Measurements from ENCODE around the gene RAPGEF4.

The RAPGEF4 gene

GRCh38 chr2:172863341-172863740 is 127.7 kb downstream of the RAPGEF4 start:
- no peak for DNase-seq

DNA sequence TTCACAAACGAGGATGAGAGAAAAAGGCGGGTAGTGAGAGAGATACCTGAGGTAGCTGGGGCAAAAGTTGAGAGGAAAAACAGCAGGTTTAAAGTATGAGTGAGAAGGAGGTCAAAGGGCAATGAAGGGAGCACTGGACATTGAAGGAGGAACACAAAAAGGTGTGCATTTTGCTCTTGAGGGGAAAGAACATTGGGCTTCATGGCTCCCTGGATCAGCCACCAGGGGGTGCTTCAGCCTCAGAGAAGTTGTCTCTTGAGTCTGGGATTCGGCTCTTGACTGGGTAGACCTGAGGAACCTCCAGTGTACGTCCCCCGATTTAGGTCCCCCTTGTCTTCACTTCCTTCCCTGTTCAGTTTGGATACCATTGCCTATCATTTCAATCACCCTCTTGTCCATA is 128.5 kb downstream of the RAPGEF4 start:
- no peak for DNase-seq

DNA sequence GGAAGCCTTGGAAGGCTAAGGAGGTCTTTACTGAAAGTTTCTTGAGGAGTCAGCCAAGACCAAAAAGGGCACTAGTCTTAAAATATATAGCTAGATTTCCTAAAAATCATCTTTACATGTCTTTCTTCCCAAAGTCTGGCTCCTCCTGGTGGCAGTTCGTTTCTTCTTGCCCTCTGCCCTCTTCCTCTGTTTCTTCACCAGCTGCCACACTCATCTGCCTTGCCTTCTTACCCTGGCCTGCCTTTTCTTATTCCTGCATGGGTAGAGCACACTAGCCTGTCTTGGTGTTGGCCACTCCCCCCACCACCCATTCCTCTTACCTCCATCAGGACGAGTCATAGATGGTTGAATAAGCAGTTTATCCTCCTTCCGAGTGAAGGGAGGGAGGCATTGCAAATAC is 129.8 kb downstream of the RAPGEF4 start:
- no peak for DNase-seq

DNA sequence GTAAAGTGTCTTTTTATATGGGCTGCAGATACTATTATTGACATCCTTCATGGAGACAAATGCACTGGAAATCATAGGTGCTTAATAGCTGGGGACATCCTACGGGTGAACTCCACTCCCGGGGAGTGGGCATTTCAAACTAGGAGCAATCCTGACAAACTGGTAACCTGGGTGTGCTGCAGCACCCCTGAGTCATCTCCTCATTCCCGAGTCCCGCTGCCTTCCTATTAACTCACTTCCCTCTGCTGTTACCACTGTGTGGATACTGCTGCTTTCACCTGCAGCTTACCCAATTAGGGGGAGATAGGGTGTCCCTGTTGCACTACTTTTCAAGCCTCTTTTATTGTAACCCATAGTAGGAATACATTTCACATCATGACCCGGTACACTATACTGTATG is 134.2 kb downstream of the RAPGEF4 start:
- DNase-seq = no peak

GRCh38 chr2:172870396-172870795 is 134.8 kb downstream of the RAPGEF4 start:
- no peak for DNase-seq

GRCh38 chr2:172877826-172878225 is 142.2 kb downstream of the RAPGEF4 start:
- DNase-seq = no peak

DNA sequence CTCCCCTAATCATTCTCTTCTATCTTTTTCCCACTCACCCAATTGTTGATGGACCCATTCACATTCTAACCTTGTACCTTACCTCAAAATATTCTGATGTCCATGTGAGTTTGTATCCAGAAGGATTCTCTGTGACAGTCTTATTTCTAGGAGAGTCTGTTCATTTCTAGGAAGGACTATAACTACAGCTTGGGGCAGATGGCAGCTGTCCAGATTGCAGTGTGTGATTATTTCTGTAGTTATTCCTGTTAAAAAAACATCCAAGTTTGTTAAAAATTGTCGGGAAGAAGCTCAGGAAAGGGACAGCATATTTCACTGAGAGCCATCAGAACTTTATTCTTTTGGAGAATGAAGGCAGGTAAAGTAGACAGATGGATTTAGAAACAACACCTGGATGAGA is 142.6 kb downstream of the RAPGEF4 start:
- DNase-seq = no peak

GRCh38 chr2:172884336-172884735 is 148.7 kb downstream of the RAPGEF4 start:
- no peak for DNase-seq

DNA sequence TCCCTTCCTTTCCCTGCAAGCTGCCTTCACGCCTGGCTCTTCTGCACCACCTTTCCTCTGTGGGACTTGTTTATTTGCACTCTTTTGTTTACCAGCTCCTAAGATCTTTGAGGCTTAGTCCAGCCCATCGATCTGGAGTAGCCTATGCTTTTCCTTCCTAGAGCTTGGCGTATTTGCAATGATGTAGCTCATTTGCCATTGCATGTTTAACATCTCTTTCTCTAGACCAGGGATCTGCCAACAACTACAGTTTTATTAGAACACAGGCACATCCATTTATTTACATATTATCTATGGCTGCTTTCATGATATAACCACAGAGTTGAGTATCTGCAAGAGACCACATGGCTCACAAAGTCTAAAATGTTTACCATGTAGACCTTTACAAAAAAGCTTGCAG is 150.4 kb downstream of the RAPGEF4 start:
- no peak for DNase-seq

DNA sequence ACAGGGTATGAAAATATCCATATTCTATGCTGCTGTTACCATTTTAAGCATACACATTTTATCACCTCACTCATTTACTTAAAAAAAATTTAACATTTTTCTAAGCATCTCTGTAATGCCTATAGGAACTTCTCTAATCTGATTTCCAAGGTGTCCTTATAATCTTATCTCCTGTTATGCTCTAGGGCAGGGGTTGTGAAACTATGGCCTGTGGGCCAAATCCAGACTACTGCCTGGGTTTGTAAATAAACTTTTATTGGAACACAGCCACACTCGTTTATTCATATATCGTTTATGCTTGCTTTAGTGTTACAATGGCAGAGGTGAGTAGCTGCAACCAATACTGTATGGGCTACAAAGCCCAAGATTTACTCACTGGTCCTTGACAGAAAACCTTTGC is 151.6 kb downstream of the RAPGEF4 start:
- DNase-seq = no peak

DNA sequence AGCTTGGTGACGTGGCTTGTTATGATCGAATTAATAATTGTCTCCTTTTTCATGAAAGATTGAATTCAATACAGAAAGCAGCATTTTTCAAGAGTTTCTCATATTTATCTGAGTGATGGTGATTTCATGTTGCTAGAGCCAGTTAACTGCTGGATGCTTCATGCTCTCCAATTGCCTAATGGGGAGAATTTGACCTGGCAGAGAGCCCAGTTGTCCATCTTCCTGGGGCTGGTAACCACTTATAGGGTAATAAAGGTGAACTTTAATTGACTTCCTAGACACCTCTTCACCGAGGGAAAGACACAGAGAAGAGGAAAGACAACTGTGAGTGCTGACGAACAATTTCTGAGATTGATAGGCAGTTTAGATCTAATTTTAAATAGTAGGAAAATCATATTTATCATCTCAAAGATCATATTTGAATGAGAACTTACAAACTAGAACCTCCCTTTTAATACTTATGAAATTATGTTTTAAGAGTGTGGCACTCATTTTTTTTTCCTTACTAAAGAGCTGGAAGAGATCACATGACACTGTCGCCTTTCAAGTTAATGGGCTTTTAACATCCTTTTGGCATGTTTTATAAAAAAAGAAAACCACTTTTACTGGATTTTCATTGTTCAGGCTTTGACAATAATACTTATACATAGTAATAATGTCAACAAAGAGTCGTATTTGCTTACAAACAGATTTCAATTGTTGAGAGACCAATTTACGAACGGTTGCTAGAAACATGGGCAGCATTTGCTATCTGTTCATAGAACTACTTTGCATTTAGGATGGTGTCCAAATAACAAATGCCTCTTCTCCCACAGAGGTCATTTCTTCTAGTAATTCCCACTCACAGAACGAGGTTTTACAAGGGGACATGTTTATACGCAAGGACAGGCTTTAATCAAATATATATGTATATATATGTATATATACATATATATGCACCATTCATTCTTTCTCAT is 153.3 kb downstream of the RAPGEF4 start:
- no peak for DNase-seq

DNA sequence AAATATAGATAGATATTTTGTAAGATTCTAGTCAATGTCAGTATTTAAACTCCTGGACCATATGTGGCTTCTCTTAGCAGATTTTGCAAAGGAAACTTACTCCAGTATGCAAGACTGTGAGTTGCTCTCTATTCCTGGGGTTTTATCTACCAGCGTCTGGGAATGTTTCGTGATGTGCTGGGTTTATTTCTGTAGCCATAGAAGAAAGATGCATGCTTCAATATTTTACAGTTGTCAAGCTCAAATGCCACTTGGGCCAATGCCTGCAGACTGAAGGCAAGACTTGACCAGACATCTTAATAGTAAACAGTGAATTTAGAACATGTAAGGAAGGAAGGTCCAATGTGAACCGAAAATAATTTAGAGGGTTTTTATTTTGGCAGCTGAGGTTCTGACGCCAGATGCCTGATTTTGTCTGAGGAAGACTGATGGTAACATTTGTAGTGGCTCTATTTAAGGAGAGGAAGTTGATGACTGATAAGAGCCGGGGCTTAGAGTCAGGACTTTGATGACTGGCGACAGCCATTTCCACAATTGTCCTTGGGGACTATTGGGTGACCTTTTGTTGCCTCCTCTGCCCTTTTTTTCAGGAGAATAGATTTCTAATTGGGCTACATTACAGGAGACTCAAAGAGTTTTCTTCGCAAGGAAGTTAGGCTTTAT is 154.3 kb downstream of the RAPGEF4 start:
- DNase-seq = no peak

GRCh38 chr2:172893111-172893510 is 157.5 kb downstream of the RAPGEF4 start:
- no peak for DNase-seq

- DNase-seq = no peak
Measured at GRCh38 chr2:172893671-172894070, 158.0 kb downstream of the RAPGEF4 start.

DNA sequence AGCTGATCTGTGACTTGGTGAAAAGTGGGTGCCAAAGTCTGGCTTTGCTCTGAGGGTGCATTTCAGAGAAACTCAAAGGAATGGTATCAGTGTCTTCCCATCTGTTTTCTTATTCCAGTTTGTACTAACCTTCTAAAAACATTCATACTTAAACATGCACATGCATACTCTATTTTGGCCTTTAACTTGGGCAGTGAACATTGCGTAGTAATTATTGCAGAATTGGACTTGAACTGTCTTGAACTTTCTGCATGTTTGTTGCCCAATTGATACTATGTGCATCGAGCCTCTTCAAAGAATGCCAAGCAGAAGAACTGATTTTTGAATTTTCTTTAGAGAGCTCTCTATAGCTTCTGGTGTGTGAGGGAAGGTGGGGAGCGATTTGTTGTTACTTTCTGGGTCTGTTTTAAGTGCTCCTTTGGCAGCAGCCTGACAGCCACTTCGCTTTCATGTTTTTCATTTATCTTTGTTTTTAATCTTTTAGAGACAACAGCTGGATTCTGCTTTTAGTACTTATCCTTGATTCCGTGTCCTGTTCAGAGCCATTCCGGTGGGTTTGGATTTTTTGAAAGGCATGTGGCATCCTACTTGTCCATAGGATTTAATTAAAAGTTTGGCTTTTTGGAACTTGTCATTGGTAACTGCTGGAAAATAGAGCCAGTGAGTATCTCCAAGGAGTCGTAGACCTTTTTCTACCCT is 159.2 kb downstream of the RAPGEF4 start:
- DNase-seq = no peak

- DNase-seq = no peak
Measured at GRCh38 chr2:172896661-172897081, 161.0 kb downstream of the RAPGEF4 start.

GRCh38 chr2:172900871-172901270 is 165.2 kb downstream of the RAPGEF4 start:
- no peak for DNase-seq

DNA sequence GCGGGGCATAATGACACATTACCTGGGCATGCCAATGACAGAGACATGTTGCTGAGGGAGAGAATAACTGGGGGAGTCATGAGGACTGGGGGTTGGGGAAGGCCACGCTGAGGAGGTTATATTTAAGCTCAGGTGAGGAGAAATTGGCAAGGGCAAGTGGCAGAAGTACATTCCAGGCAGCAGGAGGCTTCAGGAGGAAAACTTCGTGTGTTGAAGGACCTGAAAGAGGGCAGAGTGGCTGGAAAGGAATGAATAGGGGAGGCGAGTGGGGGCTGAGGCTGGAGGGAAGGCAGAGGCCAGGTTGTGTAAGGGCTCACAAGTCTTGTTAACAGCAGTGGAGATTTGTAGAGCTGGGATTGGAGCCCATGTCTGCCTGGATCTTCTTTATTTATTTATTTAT is 166.3 kb downstream of the RAPGEF4 start:
- DNase-seq = no peak

GRCh38 chr2:172904236-172904635 is 168.6 kb downstream of the RAPGEF4 start:
- no peak for DNase-seq

DNA sequence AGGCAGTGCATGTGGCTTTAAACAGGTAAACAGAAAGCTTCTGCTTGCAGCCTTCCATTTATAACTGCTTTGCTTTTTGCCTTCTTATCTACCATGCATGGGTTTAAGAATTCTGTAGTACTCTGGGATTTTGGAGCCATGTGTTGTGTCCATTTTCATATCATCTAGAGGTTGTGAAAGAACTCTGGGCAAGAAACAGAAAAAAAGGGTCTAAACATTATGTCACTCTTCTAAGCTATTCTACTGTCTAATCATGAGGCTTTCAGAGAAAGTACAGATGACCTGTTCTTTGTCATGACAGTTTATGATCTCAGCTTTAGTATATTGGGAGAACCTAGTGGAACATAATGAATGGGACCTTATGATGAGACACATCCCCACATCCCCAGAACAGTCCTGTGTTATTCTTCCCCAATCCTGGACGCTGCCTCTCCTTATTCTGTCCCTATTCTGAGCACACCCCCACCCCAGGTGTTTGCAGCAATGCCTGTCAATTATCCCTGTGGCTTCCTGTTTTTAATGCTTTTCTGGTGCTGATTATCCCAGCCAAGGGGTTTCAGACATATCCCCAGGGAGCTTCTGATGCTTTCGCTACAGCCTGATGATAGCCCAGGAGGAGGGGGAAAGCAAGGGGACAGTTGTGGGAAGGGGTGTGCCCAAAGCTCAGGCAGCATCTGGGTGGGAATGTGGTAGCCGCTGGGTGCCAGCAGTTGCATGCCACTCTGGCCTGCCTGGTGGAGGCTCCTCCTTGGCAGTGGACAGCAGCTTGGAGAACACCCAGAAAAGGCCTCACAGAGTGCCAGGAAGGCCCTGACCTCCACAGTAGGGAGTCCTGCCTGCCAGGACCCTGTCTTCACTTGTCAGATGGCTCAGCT is 170.5 kb downstream of the RAPGEF4 start:
- DNase-seq = no peak

DNA sequence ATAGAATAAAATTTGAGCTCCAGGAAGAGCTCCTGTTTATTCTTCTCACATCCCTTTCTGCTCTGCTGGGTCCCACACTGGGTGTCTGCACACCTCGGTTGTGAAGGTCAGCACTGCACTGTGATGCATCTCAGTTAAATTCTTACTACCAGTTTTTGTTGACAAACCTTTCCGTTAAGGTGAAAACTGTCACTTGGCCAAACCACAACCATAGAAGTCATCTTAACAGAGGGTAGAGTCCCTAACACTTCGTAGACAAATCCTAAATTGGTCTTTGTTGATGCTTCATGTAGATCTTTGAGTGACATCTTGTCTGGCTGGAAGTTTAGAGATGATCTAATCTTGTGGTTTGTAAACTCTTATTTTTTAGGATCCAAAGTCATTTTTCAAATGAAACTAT is 172.6 kb downstream of the RAPGEF4 start:
- no peak for DNase-seq

DNA sequence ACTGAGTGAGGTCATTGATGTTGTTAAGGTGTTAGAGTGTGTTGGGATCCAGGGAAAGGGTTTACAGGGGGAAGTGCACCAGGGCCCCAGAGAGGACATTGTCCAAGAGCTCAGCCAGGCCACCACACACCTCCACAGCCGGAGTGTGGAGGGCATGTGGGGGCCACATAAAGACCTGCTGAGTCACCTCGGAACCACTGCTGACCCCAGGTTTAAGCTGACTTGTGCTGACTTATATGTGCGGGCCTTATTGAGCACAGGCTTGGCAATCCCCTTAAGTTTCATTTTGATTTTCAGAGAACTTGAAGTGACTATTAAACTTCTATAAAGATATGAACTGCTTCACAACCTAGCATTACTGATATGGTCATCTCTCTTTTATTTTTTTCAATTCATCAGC is 173.8 kb downstream of the RAPGEF4 start:
- no peak for DNase-seq

DNA sequence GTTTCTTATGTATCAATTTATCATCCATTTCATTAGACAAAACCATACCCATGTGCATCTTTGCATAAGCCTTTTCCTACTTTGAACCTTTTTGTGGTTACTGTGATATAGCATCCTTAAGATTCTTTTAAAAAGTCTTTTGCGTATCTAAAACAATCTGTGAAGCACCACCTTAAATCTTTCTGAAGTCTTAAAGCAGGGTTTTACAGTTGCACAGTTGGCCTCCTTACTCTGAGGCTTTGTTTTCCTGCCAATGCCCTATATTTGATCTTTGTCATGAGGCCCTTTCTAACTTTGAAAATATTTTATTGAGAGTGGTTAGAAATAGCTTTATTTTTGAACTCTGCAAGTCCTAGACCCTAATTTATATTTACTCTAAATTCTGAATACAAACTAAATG is 176.6 kb downstream of the RAPGEF4 start:
- DNase-seq = no peak
